ENCODE data around the gene POU2AF3. TPM values are rescaled to one million over a fixed set of nuclear protein-coding genes. Genes with fewer than 3 reads are reported as not detected.
A peak's percentile ranks its signal among the peaks of the same experiment; 100 is the strongest.
"Not testable (repeated sequence)": the region's sequence is repeated elsewhere in the genome, so short reads cannot be mapped to it uniquely, and the experiment has no call there.

POU2AF3 gene
- not detected in 2 replicates for total RNA-seq (2014; rRNA removed; shearing (Covaris generic))
- not detected in 2 replicates for polyA plus RNA-seq (2015; cell fraction: cytosol; rRNA removed)
- polyA plus RNA-seq (2015; cell fraction: nucleus; rRNA removed): 1.5 TPM in 1 of 2 replicates, not detected in the other

GRCh38 chr11:111298413-111299100 is at the start of gene POU2AF3:
Gene POU2AF3, plus strand, starts transcription at chr11:111298546. Its CDS starts 36 bp downstream, at chr11:111298582.
- in situ Hi-C loops (cut with HindIII; ENCODE audit: low pct_unique_long_range_greater_than_20kb, low sequenced_read_pairs): no loop called here

GRCh38 chr11:111250936-111251335 is 47.4 kb upstream of the POU2AF3 start:
- in situ Hi-C loops (cut with HindIII; ENCODE audit: low pct_unique_long_range_greater_than_20kb, low sequenced_read_pairs): no loop called here
- no peak for DNase-seq (ENCODE audit: low read depth, low spot score)

More at GRCh38 chr11:111298413-111299100, at the start of gene POU2AF3:
- no peak for DNase-seq (ENCODE audit: low read depth, low spot score)

GRCh38 chr11:111253131-111253530 is 45.2 kb upstream of the POU2AF3 start:
- DNase-seq (ENCODE audit: low read depth, low spot score): no peak
- in situ Hi-C loops (cut with HindIII; ENCODE audit: low pct_unique_long_range_greater_than_20kb, low sequenced_read_pairs): no loop called here

GRCh38 chr11:111253630-111254029 is 44.7 kb upstream of the POU2AF3 start:
- in situ Hi-C loops (cut with HindIII; ENCODE audit: low pct_unique_long_range_greater_than_20kb, low sequenced_read_pairs): no loop called here
- DNase-seq (ENCODE audit: low read depth, low spot score): no peak

GRCh38 chr11:111258046-111258445 is 40.3 kb upstream of the POU2AF3 start:
- no peak for DNase-seq (ENCODE audit: low read depth, low spot score)
- in situ Hi-C loops (cut with HindIII; ENCODE audit: low pct_unique_long_range_greater_than_20kb, low sequenced_read_pairs): no loop called here

GRCh38 chr11:111259896-111260295 is 38.5 kb upstream of the POU2AF3 start:
- in situ Hi-C loops (cut with HindIII; ENCODE audit: low pct_unique_long_range_greater_than_20kb, low sequenced_read_pairs): no loop called here
- DNase-seq (ENCODE audit: low read depth, low spot score): no peak

- DNase-seq (ENCODE audit: low read depth, low spot score): no peak
- in situ Hi-C loops (cut with HindIII; ENCODE audit: low pct_unique_long_range_greater_than_20kb, low sequenced_read_pairs): no loop called here
These were observed 37.5 kb upstream of the POU2AF3 start for GRCh38 chr11:111260811-111261210.

GRCh38 chr11:111264646-111265045 is 33.7 kb upstream of the POU2AF3 start:
- no peak for DNase-seq (ENCODE audit: low read depth, low spot score)
- in situ Hi-C loops (cut with HindIII; ENCODE audit: low pct_unique_long_range_greater_than_20kb, low sequenced_read_pairs): no loop called here

GRCh38 chr11:111265421-111265820 is 32.9 kb upstream of the POU2AF3 start:
- in situ Hi-C loops (cut with HindIII; ENCODE audit: low pct_unique_long_range_greater_than_20kb, low sequenced_read_pairs): no loop called here
- no peak for DNase-seq (ENCODE audit: low read depth, low spot score)

GRCh38 chr11:111268303-111268702 is 30.0 kb upstream of the POU2AF3 start:
- DNase-seq (ENCODE audit: low read depth, low spot score); in situ Hi-C loops (cut with HindIII; ENCODE audit: low pct_unique_long_range_greater_than_20kb, low sequenced_read_pairs): not testable (repeated sequence)

- DNase-seq (ENCODE audit: low read depth, low spot score): peak; percentile 16
- in situ Hi-C loops (cut with HindIII; ENCODE audit: low pct_unique_long_range_greater_than_20kb, low sequenced_read_pairs): no loop called here
These were observed 29.0 kb upstream of the POU2AF3 start for GRCh38 chr11:111269146-111269868.

- no peak for DNase-seq (ENCODE audit: low read depth, low spot score)
- in situ Hi-C loops (cut with HindIII; ENCODE audit: low pct_unique_long_range_greater_than_20kb, low sequenced_read_pairs): no loop called here
These were observed 25.9 kb upstream of the POU2AF3 start for GRCh38 chr11:111272420-111272819.

- DNase-seq (ENCODE audit: low read depth, low spot score): no peak
- in situ Hi-C loops (cut with HindIII; ENCODE audit: low pct_unique_long_range_greater_than_20kb, low sequenced_read_pairs): no loop called here
These were observed 15.7 kb upstream of the POU2AF3 start for GRCh38 chr11:111282562-111283075.

- in situ Hi-C loops (cut with HindIII; ENCODE audit: low pct_unique_long_range_greater_than_20kb, low sequenced_read_pairs): no loop called here
- DNase-seq (ENCODE audit: low read depth, low spot score): no peak
These were observed 14.3 kb upstream of the POU2AF3 start for GRCh38 chr11:111283945-111284481.

- in situ Hi-C loops (cut with HindIII; ENCODE audit: low pct_unique_long_range_greater_than_20kb, low sequenced_read_pairs): no loop called here
- DNase-seq (ENCODE audit: low read depth, low spot score): no peak
These were observed 12.9 kb upstream of the POU2AF3 start for GRCh38 chr11:111285189-111286091.

- in situ Hi-C loops (cut with HindIII; ENCODE audit: low pct_unique_long_range_greater_than_20kb, low sequenced_read_pairs): no loop called here
- no peak for DNase-seq (ENCODE audit: low read depth, low spot score)
These were observed 6.6 kb upstream of the POU2AF3 start for GRCh38 chr11:111291764-111292163.

GRCh38 chr11:111292408-111292807 is 5.9 kb upstream of the POU2AF3 start:
- DNase-seq (ENCODE audit: low read depth, low spot score); in situ Hi-C loops (cut with HindIII; ENCODE audit: low pct_unique_long_range_greater_than_20kb, low sequenced_read_pairs): not testable (repeated sequence)
